ENCODE measurements around the gene ITPR2.

DNA sequence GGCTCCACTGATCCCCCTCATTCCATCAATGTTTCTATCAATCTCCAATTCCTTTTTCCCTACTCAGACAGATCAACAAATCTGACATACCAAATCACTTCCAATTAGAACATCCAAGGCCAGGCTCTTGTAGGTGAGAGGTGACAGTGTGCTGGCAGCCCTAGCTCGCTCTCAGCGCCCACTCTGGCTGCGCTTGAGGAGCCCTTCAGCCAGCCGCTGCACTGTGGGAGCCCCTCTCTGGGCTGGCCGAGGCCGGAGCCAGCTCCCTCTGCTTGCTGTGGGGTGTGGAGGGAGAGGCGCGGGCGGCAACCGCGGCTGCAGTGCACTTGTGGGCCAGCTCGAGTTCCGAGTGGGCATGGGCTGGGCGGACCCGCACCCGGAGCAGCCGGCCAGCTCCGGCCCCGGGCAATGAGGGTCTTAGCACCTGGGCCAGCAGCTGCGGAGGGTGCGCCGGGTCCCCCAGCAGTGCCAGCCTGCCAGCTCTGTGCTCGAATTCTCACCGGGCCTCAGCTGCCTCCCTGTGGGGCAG, 6.0 kb upstream of the ITPR2 start:
- no peak for TF ChIP-seq EZH2phosphoT487 (IDR thresholded peaks at IDR 0.05; ENCODE audit: insufficient read depth, low read depth)
- no peak for TF ChIP-seq EZH2 (IDR thresholded peaks at IDR 0.05; ENCODE audit: insufficient read depth, poor library complexity, severe bottlenecking)
